Rectal smooth muscle tissue (tissue), 1 donor: ENCODE measurements around the gene GATA5.
"Not testable (repeated sequence)": the region's sequence is repeated elsewhere in the genome, so short reads cannot be mapped to it uniquely, and the experiment has no call there.

Experiments used
- H3K27ac ChIP-seq: one replicate; pipeline ENCODE4 v1.7.0; 2013; ENCODE audit warnings: low read depth, low read length, inconsistent platforms
- H3K27me3 ChIP-seq: one replicate; pipeline ENCODE4 v1.7.0; 2013; ENCODE audit warnings: low read length; ENCODE audit not compliant: control insufficient read depth, insufficient read depth
- H3K36me3 ChIP-seq: one replicate; pipeline ENCODE4 v1.7.0; 2013; ENCODE audit warnings: low read length; ENCODE audit not compliant: control insufficient read depth, insufficient read depth
- H3K4me1 ChIP-seq: one replicate; pipeline ENCODE4 v1.7.0; 2013; ENCODE audit warnings: low read length; ENCODE audit not compliant: control insufficient read depth, insufficient read depth
- H3K4me3 ChIP-seq: one replicate; pipeline ENCODE4 v1.7.0; 2013; ENCODE audit warnings: low read length
- H3K9ac ChIP-seq: one replicate; pipeline ENCODE4 v1.7.0; 2013; ENCODE audit warnings: low read length

GATA5 gene

DNA sequence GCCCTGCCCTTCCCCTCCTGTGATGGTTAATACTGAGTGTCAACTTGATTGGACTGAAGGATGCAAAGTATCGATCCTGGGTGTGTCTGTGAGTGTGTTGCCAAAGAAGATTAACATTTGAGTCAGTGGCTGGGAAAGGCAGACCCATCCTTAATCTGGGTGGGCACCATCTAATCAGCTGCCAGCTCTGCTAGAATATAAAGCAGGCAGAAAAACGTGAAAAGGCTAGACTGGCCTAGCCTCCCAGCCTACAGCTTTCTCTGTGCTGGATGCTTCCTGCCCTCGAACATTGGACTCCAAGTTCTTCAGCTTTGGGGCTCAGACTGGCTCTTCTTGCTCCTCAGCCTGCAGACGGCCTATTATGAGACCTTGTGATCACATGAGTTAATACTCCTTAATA is 15.0 kb upstream of the GATA5 start:
- H3K36me3 ChIP-seq, H3K4me3 ChIP-seq, H3K27ac ChIP-seq, H3K4me1 ChIP-seq, H3K9ac ChIP-seq: not testable (repeated sequence)
- H3K27me3 ChIP-seq, result peaks cover 16% of the 10 kb centered on the region

DNA sequence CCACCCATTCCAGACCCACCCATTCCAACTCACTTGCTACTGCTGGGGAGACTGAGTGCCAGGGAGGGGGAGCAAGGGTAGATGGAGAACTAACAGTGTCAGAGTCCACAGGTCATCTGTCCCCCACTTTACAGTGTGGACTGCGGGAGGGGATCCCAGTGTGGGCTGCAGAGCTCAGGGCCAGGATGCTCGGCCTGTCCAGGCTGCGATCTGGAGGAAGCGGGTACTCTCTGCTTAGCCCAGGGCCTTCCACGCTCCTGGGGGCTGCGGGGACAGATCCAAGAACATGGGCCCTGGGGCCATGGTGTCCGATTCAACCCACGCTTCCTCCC is 14.1 kb upstream of the GATA5 start:
- H3K27ac ChIP-seq, result no peak overlapping the region
- H3K4me1 ChIP-seq, result peaks cover 3% of the 10 kb centered on the region
- H3K27me3 ChIP-seq, result peaks cover 19% of the 10 kb centered on the region
- no peak overlapping the region for H3K4me3 ChIP-seq
- no peak overlapping the region for H3K9ac ChIP-seq
- no peaks in the 10 kb centered on the region for H3K36me3 ChIP-seq

DNA sequence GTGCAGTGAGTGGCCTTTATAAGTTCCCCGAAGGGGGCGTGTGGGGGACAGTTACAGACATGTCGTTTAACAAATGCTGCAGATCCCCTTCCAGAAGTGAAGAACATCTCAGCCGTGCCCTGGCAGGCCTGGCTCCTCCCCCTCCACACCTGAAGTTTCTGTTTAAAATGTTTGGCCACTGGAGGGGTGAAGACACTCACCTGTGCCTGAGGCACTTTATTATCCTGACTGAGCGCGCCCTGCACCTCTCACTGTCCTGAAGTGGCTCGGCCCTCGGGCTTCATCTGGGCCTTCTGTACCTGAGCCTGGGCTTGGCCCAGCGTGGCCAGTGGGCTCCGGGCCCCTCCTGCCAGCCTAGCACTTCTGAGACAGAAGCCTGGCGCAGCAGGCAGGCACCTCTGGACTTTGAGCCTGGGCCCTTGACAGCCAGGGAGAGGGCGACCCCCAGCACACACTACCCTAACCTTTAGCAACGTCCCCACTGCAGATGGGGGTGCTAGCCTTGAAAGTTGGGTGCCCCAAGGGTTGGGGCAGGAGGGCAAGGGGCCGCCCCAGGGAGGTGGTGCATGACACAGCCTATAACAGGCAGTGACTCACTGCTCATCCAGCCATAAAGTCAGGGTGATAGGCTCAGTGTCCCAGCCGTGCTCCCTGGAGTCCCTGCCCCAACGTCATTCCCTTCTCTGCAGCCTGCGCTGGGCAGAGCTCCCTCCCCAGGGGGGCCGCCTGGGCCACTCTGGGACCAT is 13.6 kb upstream of the GATA5 start:
- Histone ChIP-seq H3K27ac (no peak overlapping the region), H3K4me3 (no peak overlapping the region), H3K9ac (no peak overlapping the region), H3K4me1 (no peaks in the 10 kb centered on the region), H3K36me3 (no peaks in the 10 kb centered on the region), H3K27me3 (peaks cover 24% of the 10 kb centered on the region)

DNA sequence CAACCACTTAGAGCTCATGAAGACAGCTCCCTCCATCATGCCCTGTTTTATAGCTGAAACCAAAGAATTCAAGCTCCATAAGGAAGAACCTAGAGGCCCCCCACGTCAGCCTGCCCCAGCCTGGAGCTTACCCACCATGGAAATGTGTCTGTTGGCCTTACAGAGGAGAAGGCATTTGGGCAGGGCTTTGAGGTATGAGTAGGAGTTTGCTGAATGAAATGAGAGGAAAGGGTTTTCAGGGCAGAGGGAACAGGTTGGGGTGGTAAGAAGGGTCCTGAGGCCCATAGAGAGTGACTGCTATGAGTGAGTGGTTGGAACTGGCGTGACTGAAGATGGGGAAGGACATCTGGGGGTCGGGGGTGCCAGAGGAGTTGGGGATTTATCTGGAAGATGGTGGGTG is 12.7 kb upstream of the GATA5 start:
- H3K9ac ChIP-seq, result no peak overlapping the region
- no peaks in the 10 kb centered on the region for H3K4me1 ChIP-seq
- no peaks in the 10 kb centered on the region for H3K36me3 ChIP-seq
- peaks cover 29% of the 10 kb centered on the region for H3K27me3 ChIP-seq
- H3K4me3 ChIP-seq, result no peak overlapping the region
- no peak overlapping the region for H3K27ac ChIP-seq

DNA sequence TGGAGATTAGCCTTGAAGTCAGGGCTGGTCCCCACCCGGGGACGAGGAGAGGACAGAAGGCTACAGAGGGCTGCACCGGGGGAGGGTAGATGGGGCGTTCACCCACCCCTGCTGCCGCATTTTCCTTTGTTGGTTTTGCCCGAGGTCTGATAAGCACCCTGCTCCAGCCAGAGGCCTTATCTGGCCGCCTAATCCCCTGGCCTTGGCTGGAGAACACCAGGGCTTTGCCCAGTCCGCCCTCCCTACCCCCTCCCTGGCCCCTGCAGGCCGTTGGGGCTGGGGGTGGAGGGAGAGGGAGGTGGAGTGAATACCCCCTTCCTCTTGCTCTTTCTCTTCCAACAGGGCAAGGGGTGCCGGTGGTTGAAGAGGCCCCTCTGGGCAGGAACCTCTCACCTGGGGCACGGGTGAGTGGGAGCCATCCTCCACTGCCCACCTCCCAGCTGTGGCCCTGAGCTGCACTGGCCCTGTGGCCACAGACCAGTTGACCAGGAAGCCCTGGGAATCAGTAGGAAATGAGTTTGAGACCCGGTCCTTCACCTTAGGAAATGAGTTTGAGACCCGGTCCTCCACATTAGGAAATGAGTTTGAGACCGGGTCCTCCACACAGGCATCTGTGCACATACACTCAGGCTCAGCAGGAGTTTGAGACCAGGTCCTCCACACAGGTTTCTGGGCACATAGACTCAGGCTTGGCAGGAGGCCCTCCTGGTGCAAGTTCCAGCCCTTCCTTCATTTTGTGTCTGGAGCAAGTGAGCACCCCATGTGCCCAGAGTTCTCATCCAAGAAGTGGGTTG is 12.0 kb upstream of the GATA5 start:
- Histone ChIP-seq H3K9ac (no peak overlapping the region), H3K27ac (no peak overlapping the region), H3K36me3 (no peaks in the 10 kb centered on the region), H3K4me1 (no peaks in the 10 kb centered on the region), H3K27me3 (peaks cover 32% of the 10 kb centered on the region), H3K4me3 (no peak overlapping the region)

DNA sequence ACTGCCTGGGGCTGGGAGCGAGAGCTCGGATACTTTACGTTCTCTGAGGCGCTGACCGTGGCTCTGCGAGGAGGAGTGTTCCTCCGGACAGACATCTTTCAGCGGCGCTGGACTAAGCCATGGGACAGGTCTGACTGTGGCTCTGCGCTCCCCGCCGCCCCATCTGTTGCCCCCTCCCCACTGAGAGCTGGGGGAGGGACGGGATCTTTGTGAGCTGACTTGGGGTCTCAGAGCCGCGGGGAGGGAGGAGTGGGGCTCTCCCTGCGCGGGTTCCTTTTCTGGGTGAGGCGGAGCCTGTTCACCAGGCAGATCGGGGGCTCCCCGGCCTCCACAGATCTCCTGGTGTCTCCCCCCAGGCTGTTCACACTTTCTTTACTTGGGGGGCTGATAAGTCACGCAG is 11.3 kb upstream of the GATA5 start:
- Histone ChIP-seq H3K4me1 (no peaks in the 10 kb centered on the region), H3K36me3 (no peaks in the 10 kb centered on the region), H3K27ac (no peak overlapping the region), H3K4me3 (no peak overlapping the region), H3K9ac (no peak overlapping the region), H3K27me3 (peaks cover 34% of the 10 kb centered on the region)

DNA sequence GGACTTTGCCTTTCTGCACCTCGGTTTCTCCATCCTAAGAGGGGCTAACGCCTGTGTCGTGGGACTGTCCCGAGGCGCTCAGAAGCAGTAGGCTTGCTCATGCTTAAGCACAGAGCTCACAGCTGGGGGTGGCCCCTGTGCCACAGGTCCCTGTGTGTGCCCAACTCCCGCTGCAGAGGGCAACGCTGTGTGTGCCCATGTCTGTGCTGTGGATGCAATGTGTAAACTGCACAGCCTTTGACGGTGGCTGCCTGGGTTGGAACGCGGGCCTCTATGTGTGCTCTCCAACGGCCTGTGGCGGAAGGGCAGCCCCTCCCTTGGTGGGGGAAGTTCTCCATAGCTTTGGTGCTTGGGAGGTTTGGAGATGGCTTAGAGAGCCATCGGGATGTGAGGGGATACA is 10.7 kb upstream of the GATA5 start:
- no peaks in the 10 kb centered on the region for H3K4me1 ChIP-seq
- H3K9ac ChIP-seq, result no peak overlapping the region
- H3K4me3 ChIP-seq, result no peak overlapping the region
- H3K36me3 ChIP-seq, result no peaks in the 10 kb centered on the region
- H3K27ac ChIP-seq, result no peak overlapping the region
- peaks cover 39% of the 10 kb centered on the region for H3K27me3 ChIP-seq

DNA sequence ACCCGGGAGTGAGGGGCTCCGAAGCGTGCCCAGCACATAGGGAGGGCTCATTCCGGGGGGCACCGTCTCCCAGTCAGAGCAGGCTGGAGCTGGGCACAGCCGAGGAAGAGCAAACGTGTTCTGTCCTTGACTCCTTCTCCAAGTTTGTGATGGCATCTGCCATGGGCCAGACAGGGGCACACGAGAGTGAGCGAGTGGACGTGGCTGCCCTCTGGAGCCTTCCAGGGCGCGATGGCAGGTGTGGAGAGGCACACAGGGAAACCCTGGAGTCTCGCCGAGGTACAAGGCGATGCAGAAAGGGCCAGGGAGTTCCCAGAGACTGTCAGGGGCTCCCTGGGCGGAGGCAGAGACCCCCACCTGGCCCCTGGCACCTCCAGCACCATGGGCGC is 9.9 kb upstream of the GATA5 start:
- Histone ChIP-seq H3K36me3 (no peaks in the 10 kb centered on the region), H3K27ac (no peak overlapping the region), H3K4me1 (no peaks in the 10 kb centered on the region), H3K4me3 (no peak overlapping the region), H3K9ac (no peak overlapping the region), H3K27me3 (peaks cover 39% of the 10 kb centered on the region)

DNA sequence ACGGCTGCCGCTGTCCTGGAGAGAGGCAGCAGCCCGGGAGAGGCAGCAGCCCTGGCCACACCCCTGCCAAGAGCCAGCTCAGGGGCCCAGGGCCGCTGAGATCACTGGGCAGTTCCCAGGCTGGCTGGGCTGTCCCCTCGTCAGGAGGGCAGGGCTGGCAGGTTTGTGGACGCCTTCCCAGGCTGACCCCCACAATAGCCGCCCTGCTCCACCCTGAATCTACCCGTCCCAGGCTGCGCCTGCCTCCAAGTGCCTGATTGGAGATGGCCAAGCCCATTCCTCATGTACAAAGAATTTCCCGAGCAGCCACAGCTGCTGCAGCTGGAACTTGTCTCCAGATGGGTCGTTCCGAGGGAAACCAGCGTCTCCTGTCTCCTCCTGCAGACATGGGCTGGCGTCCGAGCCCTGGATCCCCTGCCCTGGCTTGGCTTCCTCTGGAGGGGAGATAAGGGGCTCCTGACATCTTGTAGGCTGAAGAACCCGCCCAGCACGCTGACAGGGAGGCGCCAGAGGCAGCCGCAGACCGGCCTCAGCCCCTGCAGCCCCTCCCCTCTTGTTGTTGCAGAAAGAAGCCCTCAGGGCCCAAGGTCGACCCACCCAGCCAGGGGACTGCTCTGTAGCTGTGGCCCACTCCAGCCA is 9.4 kb upstream of the GATA5 start:
- peaks cover 42% of the 10 kb centered on the region for H3K27me3 ChIP-seq
- H3K9ac ChIP-seq, result no peak overlapping the region
- H3K4me3 ChIP-seq, result no peak overlapping the region
- no peaks in the 10 kb centered on the region for H3K36me3 ChIP-seq
- H3K4me1 ChIP-seq, result no peaks in the 10 kb centered on the region
- H3K27ac ChIP-seq, result no peak overlapping the region

DNA sequence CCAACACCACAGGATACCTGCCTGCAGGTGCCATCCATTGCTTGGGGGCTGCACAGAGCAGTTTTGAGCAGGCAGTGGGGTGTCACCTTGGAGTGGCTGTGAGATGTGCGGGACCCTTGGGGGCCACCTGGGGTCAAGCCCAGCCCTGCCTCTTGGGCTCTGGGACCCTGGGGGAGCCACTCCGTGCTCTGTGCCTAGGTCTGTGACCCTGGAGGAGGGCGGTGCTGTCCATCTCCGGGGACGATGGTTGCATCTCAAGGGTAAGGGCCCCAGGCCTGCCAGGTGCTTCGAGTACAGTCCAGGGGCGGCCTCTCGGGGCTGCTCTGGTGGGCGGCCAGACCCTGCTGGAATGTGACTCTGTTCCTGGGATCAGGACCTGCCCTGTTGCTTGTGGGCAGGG is 8.7 kb upstream of the GATA5 start:
- H3K4me1 ChIP-seq, result no peaks in the 10 kb centered on the region
- no peak overlapping the region for H3K9ac ChIP-seq
- H3K27me3 ChIP-seq, result peaks cover 41% of the 10 kb centered on the region
- H3K36me3 ChIP-seq, result no peaks in the 10 kb centered on the region
- H3K4me3 ChIP-seq, result no peak overlapping the region
- H3K27ac ChIP-seq, result no peak overlapping the region

DNA sequence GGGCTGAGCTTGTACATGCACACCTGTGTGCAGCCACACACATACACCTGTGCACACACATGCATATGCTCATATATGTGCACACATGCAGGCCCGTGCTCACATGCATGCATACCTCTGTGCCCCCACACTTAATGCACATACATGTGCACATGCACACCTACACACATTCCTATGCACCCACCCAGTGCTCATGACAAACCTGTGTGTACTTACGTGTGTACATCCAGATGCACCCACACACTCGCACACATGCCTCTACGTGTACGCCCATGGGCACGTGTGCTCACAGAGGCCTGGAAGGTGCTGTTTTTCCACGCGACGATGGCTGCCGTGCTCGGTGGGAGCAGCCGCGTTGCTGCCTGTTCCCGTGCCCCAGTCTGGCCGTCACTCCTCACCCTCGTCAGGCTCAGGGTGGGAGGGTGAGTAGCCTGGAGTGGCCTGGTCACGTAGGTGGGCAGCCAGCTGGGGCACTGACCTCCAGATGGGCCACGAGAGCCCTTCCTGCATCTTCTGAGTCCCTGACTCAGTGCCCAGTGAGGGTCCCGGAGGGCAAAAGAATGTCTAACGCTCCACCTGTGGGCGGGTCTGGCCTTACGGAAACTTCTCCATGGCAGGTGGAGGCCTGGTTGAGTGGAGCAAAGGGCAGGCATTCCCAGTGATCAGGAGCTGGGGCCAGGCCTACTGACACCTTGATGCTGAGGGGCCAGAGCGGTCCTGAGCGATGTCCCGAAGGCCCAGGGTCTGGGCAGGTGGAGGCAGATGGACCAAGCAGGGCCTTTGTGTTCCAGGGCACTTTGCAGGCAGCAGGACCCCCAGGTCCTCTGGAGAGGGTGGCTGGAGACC is 8.0 kb upstream of the GATA5 start:
- Histone ChIP-seq H3K27me3 (peaks cover 44% of the 10 kb centered on the region), H3K4me3 (no peak overlapping the region)

DNA sequence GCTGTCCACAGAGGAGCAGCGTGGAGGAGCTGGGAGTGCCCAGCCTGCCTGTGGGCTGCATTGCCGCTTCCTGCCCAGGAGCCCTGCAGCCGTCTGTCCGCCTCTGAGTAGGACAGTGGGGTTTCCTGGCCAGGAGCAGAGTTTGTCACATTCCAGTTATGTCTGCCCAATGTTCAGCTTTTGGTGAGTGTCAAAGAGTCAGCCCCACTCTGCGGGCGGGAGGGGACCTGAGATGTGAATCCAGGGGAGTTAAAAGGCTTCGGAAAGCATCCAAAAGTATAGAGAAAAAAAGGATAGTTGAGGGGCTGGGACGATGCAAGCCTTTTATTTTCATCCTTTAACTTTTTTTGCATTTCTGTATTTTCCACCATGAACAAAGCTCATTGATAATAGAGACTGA is 7.2 kb upstream of the GATA5 start:
- no peak overlapping the region for H3K4me3 ChIP-seq
- H3K4me1 ChIP-seq, result no peaks in the 10 kb centered on the region
- no peaks in the 10 kb centered on the region for H3K36me3 ChIP-seq
- no peak overlapping the region for H3K9ac ChIP-seq
- peaks cover 47% of the 10 kb centered on the region for H3K27me3 ChIP-seq
- H3K27ac ChIP-seq, result no peak overlapping the region

More for the DNA sequence above, 8.0 kb upstream of the GATA5 start:
- Histone ChIP-seq H3K27ac (no peak overlapping the region), H3K4me1 (no peaks in the 10 kb centered on the region), H3K9ac (no peak overlapping the region), H3K36me3 (no peaks in the 10 kb centered on the region)
